Thyroid gland (tissue), 4 donors: ENCODE data around the gene SPOUT1.
A peak's percentile ranks its signal among the peaks of the same experiment; 100 is the strongest.

Experiments used
- CTCF ChIP-seq, 6 experiments: fragments of 200-600 bp in 3 of 6; fragments of 450-650 bp in 3 of 6; sonication (generic) in 3 of 6; IDR thresholded peaks; one replicate each; pipeline ENCODE4 v1.5.1; 2016 to 2019; ENCODE audit warnings: antibody characterized with exemption in 6 of 6, mild to moderate bottlenecking in 2 of 6, inconsistent platforms in 1 of 6, moderate library complexity in 1 of 6
- POLR2A ChIP-seq, 2 donors: fragments of 450-650 bp; IDR thresholded peaks; one replicate each; pipeline ENCODE4 v1.6.1; 2017; ENCODE audit warnings: antibody characterized with exemption in 2 of 2, mild to moderate bottlenecking in 2 of 2, moderate library complexity in 1 of 2

GRCh38 chr9:128786681-128787601 lies 42.7 kb downstream of the SPOUT1 start, which contains the start of gene TBC1D13:
- TF ChIP-seq CTCF (IDR thresholded peaks at IDR 0.05) (peak in 1 of 6 experiments; percentile 19), POLR2A (IDR thresholded peaks at IDR 0.05) (peak in 1 of 2 donors; percentile 58)
